ENCODE results near the gene MYD88.

The MYD88 gene

GRCh38 chr3:38114052-38114874 lies 24.2 kb upstream of the MYD88 start:
- no peak for DNase-seq

- no peak for DNase-seq
Observed at GRCh38 chr3:38114875-38115644, 23.4 kb upstream of the MYD88 start.

GRCh38 chr3:38115645-38116427 lies 22.6 kb upstream of the MYD88 start:
- no peak for DNase-seq

- no peak for DNase-seq
Observed at GRCh38 chr3:38116471-38117162, 21.8 kb upstream of the MYD88 start.

- no peak for DNase-seq
Observed at GRCh38 chr3:38117163-38117716, 21.2 kb upstream of the MYD88 start.

- peak; percentile 56 for DNase-seq
Observed at GRCh38 chr3:38117748-38118420, 20.6 kb upstream of the MYD88 start.

GRCh38 chr3:38118421-38119247 lies 19.8 kb upstream of the MYD88 start:
- DNase-seq, result no peak

- no peak for DNase-seq
Observed at GRCh38 chr3:38119248-38119544, 19.3 kb upstream of the MYD88 start.

GRCh38 chr3:38119821-38120692 lies 18.4 kb upstream of the MYD88 start:
- no peak for DNase-seq

GRCh38 chr3:38120693-38121450 lies 17.6 kb upstream of the MYD88 start:
- no peak for DNase-seq

- no peak for DNase-seq
Observed at GRCh38 chr3:38121451-38121831, 17.0 kb upstream of the MYD88 start.

- no peak for DNase-seq
Observed at GRCh38 chr3:38121832-38122461, 16.5 kb upstream of the MYD88 start.

- DNase-seq, result no peak
Observed at GRCh38 chr3:38122712-38123290, 15.7 kb upstream of the MYD88 start.

- DNase-seq, result no peak
Observed at GRCh38 chr3:38124324-38125122, 13.9 kb upstream of the MYD88 start.

GRCh38 chr3:38125305-38126120 lies 12.9 kb upstream of the MYD88 start:
- no peak for DNase-seq

GRCh38 chr3:38126121-38126892 lies 12.2 kb upstream of the MYD88 start:
- no peak for DNase-seq
